ENCODE data around the gene SYT2.

GRCh38 chr1:202613571-202613970 is 96.7 kb downstream of the SYT2 start:
- TF ChIP-seq FOXK1 (CRISPR knock-in tag; IDR thresholded peaks at IDR 0.05) = no peak
- TF ChIP-seq TEAD1 (CRISPR knock-in tag; IDR thresholded peaks at IDR 0.05) = no peak

Data from WTC11 (cell line).